ENCODE measurements around the gene PRLH.
"Not testable (repeated sequence)": the region's sequence is repeated elsewhere in the genome, so short reads cannot be mapped to it uniquely, and the experiment has no call there.

PRLH gene

DNA sequence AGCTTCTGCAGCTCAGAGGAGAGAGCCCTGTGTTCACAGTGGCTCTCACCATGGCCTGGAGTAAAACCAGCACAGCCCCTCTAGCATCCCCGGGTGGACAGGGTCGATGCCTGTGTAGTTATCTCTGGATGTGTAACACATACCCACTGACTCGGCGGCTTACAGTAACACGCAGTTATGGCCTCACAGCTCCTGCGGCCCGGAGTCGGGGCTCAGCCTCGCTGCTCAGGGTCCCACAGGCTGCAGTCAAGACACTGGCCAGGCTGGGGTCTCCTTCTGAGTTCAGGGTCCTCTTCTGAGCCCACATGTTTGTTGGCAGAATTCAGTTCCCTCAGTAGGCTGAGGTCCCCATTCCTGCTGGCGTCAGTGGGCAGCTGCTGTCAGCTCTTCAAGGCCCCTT lies 26.7 kb downstream of the PRLH start:
- DNase-seq (ENCODE audit: low spot score), result no peak
- in situ Hi-C loops (cut with MboI; ENCODE audit: low sequenced_read_pairs, unreplicated experiment), result no loop called here
- TF ChIP-seq, protein P1, sequence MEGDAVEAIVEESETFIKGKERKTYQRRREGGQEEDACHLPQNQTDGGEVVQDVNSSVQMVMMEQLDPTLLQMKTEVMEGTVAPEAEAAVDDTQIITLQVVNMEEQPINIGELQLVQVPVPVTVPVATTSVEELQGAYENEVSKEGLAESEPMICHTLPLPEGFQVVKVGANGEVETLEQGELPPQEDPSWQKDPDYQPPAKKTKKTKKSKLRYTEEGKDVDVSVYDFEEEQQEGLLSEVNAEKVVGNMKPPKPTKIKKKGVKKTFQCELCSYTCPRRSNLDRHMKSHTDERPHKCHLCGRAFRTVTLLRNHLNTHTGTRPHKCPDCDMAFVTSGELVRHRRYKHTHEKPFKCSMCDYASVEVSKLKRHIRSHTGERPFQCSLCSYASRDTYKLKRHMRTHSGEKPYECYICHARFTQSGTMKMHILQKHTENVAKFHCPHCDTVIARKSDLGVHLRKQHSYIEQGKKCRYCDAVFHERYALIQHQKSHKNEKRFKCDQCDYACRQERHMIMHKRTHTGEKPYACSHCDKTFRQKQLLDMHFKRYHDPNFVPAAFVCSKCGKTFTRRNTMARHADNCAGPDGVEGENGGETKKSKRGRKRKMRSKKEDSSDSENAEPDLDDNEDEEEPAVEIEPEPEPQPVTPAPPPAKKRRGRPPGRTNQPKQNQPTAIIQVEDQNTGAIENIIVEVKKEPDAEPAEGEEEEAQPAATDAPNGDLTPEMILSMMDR (IDR thresholded peaks at IDR 0.05; ENCODE audit: borderline replicate concordance, control extremely low read depth, extremely low read depth, insufficient read depth, missing control alignments), result no peak

DNA sequence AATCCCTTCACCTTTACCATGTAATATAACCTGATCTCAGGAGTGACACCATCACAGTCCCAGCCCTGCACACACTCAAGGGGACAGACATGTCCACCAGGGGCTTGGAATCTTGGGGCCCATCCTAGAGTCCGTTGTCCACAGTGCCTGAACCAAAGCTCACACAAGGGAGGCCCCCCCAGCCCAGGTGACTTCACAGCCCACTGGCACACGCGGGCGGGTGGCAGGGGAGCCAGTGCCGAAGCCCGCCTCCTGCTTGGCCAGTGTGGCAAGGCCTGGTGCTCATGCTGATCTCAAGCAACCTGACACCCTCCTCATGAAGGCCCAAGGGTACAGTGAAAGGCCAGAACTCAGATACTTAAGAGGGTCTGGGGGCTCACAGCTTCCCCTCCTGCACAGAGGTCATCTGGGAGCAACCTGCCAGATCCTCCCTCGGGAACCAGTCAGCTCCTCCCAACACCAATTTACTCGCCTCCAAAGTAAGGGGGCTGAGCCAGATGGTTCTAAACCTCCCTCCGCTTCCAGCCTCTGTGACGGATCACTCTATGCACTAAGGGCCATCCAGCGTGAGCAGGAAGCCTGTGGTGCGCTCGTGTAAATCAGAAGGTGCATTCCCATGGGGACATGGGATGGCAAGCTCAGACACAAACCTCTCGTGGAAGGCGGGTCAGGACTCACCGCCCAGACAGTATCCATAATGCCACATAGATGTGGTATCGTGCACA lies 27.4 kb downstream of the PRLH start:
- in situ Hi-C loops (cut with MboI; ENCODE audit: low sequenced_read_pairs, unreplicated experiment), result no loop called here

DNA sequence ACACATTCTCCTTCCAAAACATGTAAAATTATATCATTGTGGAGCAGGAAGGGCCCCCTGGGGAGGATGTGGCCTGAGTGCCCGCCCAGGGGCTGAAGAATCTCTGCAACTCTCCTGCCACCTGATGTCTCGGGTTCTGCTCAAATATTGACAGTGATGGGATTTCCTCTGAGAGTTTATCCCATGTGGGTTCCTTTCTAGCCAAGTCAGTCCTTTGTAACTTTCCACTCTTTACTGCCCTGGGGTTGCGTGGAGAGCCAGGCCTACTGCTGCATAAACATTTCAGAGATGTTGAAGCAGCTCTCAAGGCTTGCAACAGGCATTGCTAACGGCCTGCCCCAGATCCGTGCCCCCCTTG lies 28.1 kb downstream of the PRLH start:
- TF ChIP-seq, protein P1 (IDR thresholded peaks at IDR 0.05; ENCODE audit: borderline replicate concordance, control extremely low read depth, extremely low read depth, insufficient read depth, missing control alignments), result no peak
- no peak for DNase-seq (ENCODE audit: low spot score)
- in situ Hi-C loops (cut with MboI; ENCODE audit: low sequenced_read_pairs, unreplicated experiment), result no loop called here

More for the DNA sequence above, 27.4 kb downstream of the PRLH start:
- DNase-seq (ENCODE audit: low spot score), result no peak
- TF ChIP-seq, protein P1 (IDR thresholded peaks at IDR 0.05; ENCODE audit: borderline replicate concordance, control extremely low read depth, extremely low read depth, insufficient read depth, missing control alignments), result no peak

DNA sequence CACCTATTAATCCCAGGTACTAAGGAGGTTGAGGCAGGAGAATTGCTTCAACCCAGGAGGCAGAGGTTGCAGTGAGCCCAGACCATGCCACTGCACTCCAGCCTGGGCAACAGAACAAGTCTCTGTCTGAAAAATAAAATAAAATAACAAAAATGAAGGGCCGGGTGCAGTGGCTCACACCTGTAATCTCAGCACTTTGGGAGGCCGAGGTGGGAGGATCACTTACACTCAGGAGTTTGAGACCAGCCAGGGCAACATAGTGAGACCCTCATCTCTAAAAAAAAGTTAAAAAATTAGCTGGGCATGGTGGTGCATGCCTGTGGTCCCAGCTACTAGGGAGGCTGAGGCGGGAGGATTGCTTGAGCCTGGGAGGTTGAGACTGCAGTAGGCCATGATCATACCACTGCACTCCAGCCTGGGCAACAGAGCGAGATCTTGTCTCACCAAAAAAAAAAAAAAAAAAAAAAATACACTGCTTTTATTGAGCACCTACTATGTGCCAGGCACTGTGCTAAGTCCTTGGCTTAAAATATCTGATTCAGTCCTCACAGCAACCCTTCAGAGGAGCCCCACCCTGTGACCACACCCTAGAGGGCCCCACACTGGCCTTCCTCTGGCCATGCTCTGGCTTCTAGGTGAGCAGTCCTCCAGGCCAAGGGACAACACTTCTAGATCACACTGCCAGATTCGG lies 29.6 kb downstream of the PRLH start:
- DNase-seq (ENCODE audit: low spot score); in situ Hi-C loops (cut with MboI; ENCODE audit: low sequenced_read_pairs, unreplicated experiment): not testable (repeated sequence)

DNA sequence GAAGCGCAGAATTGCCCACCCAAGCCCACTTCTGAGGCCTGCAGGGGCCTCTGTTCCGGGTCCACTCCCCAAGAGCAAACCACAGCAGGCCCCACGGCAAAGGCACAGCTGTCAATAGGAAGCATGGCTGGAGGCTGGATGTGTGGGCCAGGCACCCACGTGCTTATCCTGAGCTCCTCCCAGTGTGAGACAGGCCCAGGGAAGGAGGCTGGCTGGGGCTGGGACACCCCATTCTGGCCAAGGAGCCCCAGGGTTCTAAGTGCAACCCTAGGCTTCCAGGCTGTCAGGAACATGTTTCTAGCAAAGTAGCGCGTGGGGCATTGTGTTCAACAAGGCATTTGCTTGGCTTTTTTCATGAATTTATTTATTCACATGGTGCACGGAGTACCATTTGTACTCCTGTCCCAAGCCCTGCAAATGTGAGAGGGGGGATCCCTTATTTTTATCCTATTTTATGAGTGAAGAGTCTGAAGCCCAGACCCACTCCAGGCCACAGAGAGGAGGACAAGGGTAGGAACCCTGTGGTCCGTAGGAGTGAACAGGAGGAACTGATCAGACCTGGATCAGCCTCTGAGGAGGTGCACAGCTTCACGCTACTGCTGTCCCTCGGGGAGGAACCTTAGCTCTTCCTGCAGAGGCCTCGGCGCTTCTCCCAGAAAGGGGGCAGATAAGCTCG lies 30.3 kb downstream of the PRLH start:
- TF ChIP-seq, protein P1 (IDR thresholded peaks at IDR 0.05; ENCODE audit: borderline replicate concordance, control extremely low read depth, extremely low read depth, insufficient read depth, missing control alignments), result no peak
- no peak for DNase-seq (ENCODE audit: low spot score)
- in situ Hi-C loops (cut with MboI; ENCODE audit: low sequenced_read_pairs, unreplicated experiment), result no loop called here

DNA sequence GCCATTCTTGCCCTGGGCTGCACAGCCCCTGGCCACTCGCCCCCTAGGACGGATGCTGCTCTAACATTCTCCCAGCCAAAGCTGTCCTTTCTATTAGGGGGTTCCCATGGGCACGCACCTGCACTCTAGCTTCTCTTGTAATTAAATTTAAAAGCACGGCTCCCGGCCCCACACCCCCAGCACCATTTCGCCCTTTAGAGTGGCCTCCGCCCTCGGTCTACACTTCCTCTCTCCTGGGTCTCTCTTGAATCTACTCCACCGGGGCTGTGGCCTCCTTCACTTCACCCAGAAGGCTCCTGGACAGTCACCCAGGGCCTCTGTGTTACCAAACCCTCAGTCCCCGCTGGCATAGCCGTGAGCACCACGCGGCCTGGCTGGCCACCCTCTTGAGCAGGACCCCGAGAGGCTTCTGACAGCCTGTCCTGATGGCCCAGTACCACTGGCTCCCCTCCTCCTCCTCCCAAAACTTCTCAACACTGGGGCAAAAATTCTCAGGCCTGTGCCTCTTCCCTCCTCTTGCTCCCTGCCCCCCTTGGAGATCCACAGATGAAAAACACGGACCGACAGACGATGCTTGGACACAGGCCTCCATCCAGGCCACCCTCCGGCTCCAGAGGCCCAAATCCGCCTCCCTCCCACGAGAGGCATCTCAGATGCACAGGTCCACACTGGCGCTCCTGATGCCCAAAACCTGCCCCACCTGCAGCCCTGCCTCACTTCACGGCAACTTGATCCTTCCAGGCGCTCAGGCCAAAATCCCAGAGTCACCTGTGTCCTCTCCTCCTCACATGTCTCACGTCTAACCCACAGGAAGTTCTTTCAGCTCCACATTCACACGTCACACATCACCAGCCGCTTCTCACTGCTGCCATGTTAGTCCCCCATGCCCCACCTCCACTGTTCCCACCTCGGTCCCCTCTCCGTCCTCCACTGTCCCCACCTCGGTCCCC lies 31.1 kb downstream of the PRLH start:
- no peak for DNase-seq (ENCODE audit: low spot score)
- TF ChIP-seq, protein P1 (IDR thresholded peaks at IDR 0.05; ENCODE audit: borderline replicate concordance, control extremely low read depth, extremely low read depth, insufficient read depth, missing control alignments), result no peak
- in situ Hi-C loops (cut with MboI; ENCODE audit: low sequenced_read_pairs, unreplicated experiment), result no loop called here

All from GM13976 (cell line).